Femur (tissue), 1 donor: ENCODE measurements around the gene ALDH3B1.

Experiments used
- DNase-seq: peaks from one replicate; pipeline ENCODE4 v3.0.0-alpha.2; 2017

The ALDH3B1 gene

GRCh38 chr11:68076371-68077042, 66.4 kb downstream of the ALDH3B1 start:
- no peak for DNase-seq

- no peak for DNase-seq
Observed at GRCh38 chr11:68077617-68078582, 67.8 kb downstream of the ALDH3B1 start.
